Measurements from ENCODE around the gene MCRIP2.

- no peak for TF ChIP-seq POLR2A (IDR thresholded peaks at IDR 0.05; ENCODE audit: low read depth, low read length)
- TF ChIP-seq POLR2AphosphoS5 (IDR thresholded peaks at IDR 0.05; ENCODE audit: low read depth, low read length) = no peak
- TF ChIP-seq SPI1 (IDR thresholded peaks at IDR 0.05; ENCODE audit: low read depth, low read length) = no peak
- TF ChIP-seq TAF1 (IDR thresholded peaks at IDR 0.05; ENCODE audit: low read depth, low read length) = no peak
- TF ChIP-seq PAX5 (IDR thresholded peaks at IDR 0.05; ENCODE audit: insufficient read depth, low read length, severe bottlenecking) = no peak
These were observed 11.8 kb upstream of the MCRIP2 start for GRCh38 chr16:629833-630248.
